HG03575 (cell line): ENCODE data around the gene SLC2A11.
"Not testable (repeated sequence)": the region's sequence is repeated elsewhere in the genome, so short reads cannot be mapped to it uniquely, and the experiment has no call there.

Source experiments
- ATAC-seq: cut with Tn5 transposase; IDR thresholded peaks from one replicate; pipeline ENCODE4 v1.9.1; 2021; ENCODE audit not compliant: unreplicated experiment, insufficient number of reproducible peaks, low FRiP score; ENCODE audit errors: extremely low read depth

Gene SLC2A11

GRCh38 chr22:23844739-23845202, 12.9 kb upstream of the SLC2A11 start:
- no peak for ATAC-seq

- ATAC-seq, result no peak
Measured at GRCh38 chr22:23845265-23846080, 12.2 kb upstream of the SLC2A11 start.

- no peak for ATAC-seq
Measured at GRCh38 chr22:23846081-23846469, 11.6 kb upstream of the SLC2A11 start.

- no peak for ATAC-seq
Measured at GRCh38 chr22:23847310-23847920, 10.3 kb upstream of the SLC2A11 start.

- ATAC-seq, result no peak
Measured at GRCh38 chr22:23847991-23848864, 9.4 kb upstream of the SLC2A11 start.

GRCh38 chr22:23849009-23850006, 8.4 kb upstream of the SLC2A11 start:
- no peak for ATAC-seq

GRCh38 chr22:23850136-23850611, 7.5 kb upstream of the SLC2A11 start:
- no peak for ATAC-seq

- no peak for ATAC-seq
Measured at GRCh38 chr22:23856721-23857605, 712 bp upstream of the SLC2A11 start.

GRCh38 chr22:23858484-23858815, 775 bp downstream of the SLC2A11 start:
- ATAC-seq, result no peak

GRCh38 chr22:23859201-23859600, 1.5 kb downstream of the SLC2A11 start:
- no peak for ATAC-seq

- ATAC-seq, result not testable (repeated sequence)
Measured at GRCh38 chr22:23860187-23860586, 2.5 kb downstream of the SLC2A11 start.

- ATAC-seq, result no peak
Measured at GRCh38 chr22:23862103-23862502, 4.4 kb downstream of the SLC2A11 start.

- not testable (repeated sequence) for ATAC-seq
Measured at GRCh38 chr22:23864499-23865154, 7.0 kb downstream of the SLC2A11 start.

- ATAC-seq, result no peak
Measured at GRCh38 chr22:23868580-23868979, 10.9 kb downstream of the SLC2A11 start.

- no peak for ATAC-seq
Measured at GRCh38 chr22:23874871-23875270, 17.2 kb downstream of the SLC2A11 start.

GRCh38 chr22:23875801-23876200, 18.1 kb downstream of the SLC2A11 start:
- ATAC-seq, result no peak

GRCh38 chr22:23877566-23877965, 19.9 kb downstream of the SLC2A11 start:
- ATAC-seq, result no peak
